ENCODE data around the gene NABP2.

GRCh38 chr12:56202838-56203237 lies 21.3 kb upstream of the NABP2 start:
- no peak for TF ChIP-seq CTCF (conservative IDR thresholded peaks at IDR 0.05; ENCODE audit: low read depth, low read length)
- TF ChIP-seq EZH2 (IDR thresholded peaks at IDR 0.05; ENCODE audit: borderline replicate concordance, low read depth, low read length, poor library complexity, severe bottlenecking), result no peak

Data from A673 (cell line).